ENCODE results near the gene TRAPPC6A. TPM values are rescaled to one million over a fixed set of nuclear protein-coding genes. Genes with fewer than 3 reads are reported as not detected.

The TRAPPC6A gene
- total and polyA plus RNA-seq, 2 experiments from 2014 or later = 29.4 to 74.7 TPM

- Mint-ChIP-seq H3K36me3 (ENCODE audit: low read depth) (peaks cover 18% of the 10 kb centered on the region), H3K4me1 (peaks cover 24% of the 10 kb centered on the region), H3K9me3 (no peaks in the 10 kb centered on the region; the same call in 2 of the 3 replicates), H3K27ac (no peak overlapping the region), H3K4me3 (no peak overlapping the region), H3K27me3 (ENCODE audit: insufficient read depth, low read depth, poor library complexity) (peaks cover 15% of the 10 kb centered on the region)
- H3F3A ChIP-seq (replicated peaks; ENCODE audit: low read depth) = no peaks in the 10 kb centered on the region
- TF ChIP-seq POLR2AphosphoS5 (IDR thresholded peaks at IDR 0.05; ENCODE audit: low read depth) (no peak), CTCF (conservative IDR thresholded peaks at IDR 0.05; ENCODE audit: low read depth in 2 of 2) (no peak), JUNB (IDR thresholded peaks at IDR 0.05; ENCODE audit: unreplicated experiment) (no peak), ZNF331 (CRISPR knock-in tag; IDR thresholded peaks at IDR 0.05; ENCODE audit: low read depth) (no peak), EZH2phosphoT487 (IDR thresholded peaks at IDR 0.05; ENCODE audit: unreplicated experiment) (no peak), EZH2 (IDR thresholded peaks at IDR 0.05; ENCODE audit: low read depth, unreplicated experiment) (no peak), ZNF462 (CRISPR knock-in tag; IDR thresholded peaks at IDR 0.05) (no peak), ZNF114 (CRISPR knock-in tag; IDR thresholded peaks at IDR 0.05) (no peak), NANOG (IDR thresholded peaks at IDR 0.05; ENCODE audit: borderline replicate concordance) (no peak), CREB1 (CRISPR knock-in tag; IDR thresholded peaks at IDR 0.05; ENCODE audit: low read depth) (no peak), REST (IDR thresholded peaks at IDR 0.05; ENCODE audit: unreplicated experiment) (no peak), STAT1 (IDR thresholded peaks at IDR 0.05; ENCODE audit: unreplicated experiment) (no peak), ETS1 (IDR thresholded peaks at IDR 0.05) (no peak)
- no peaks in the 10 kb centered on the region for H3K9me2 ChIP-seq (ENCODE audit: insufficient read depth)
- DNase-seq (ENCODE audit: low spot score) (no peak), ATAC-seq (no peak)
- H3K27ac ChIP-seq (ENCODE audit: low read depth) = no peak overlapping the region
- peaks cover 3% of the 10 kb centered on the region; the same call in 1 of the 2 replicates for H4K20me1 ChIP-seq (replicated peaks; ENCODE audit: insufficient read depth)
- no peak overlapping the region for H3K4me3 ChIP-seq
- no peaks in the 10 kb centered on the region for H3K36me3 ChIP-seq (ENCODE audit: insufficient read depth)
- no peaks in the 10 kb centered on the region for H3K27me3 ChIP-seq (ENCODE audit: insufficient read depth)
- peaks cover 31% of the 10 kb centered on the region for H3K79me2 ChIP-seq (replicated peaks; ENCODE audit: insufficient read depth)
- peaks cover 14% of the 10 kb centered on the region; the same call in 1 of the 2 replicates for H3K4me1 ChIP-seq (ENCODE audit: insufficient read depth)
- no peak overlapping the region for H3K4me2 ChIP-seq
- no peak overlapping the region for H2AFZ ChIP-seq
Observed at GRCh38 chr19:45140533-45140932, 37.5 kb downstream of the TRAPPC6A start.
